Stomach (tissue), 9 donors: ENCODE results near the gene P4HB. TPM values are rescaled to one million over a fixed set of nuclear protein-coding genes. Genes with fewer than 3 reads are reported as not detected.

ENCODE experiments used
- DNase-seq, 2 donors: peaks; one replicate each; pipeline versions ENCODE4 v3.0.0 to v3.0.0-alpha.2; 2013 to 2019
- H3K27ac ChIP-seq, 5 donors: fragments of 200-600 bp in 4 of 5; sonication (generic) in 4 of 5; one replicate each; pipeline ENCODE4 v1.5.1; 2013 to 2019; ENCODE audit warnings: mild to moderate bottlenecking in 1 of 5, moderate library complexity in 1 of 5
- H3K27me3 ChIP-seq, 3 donors: fragments of 200-600 bp; sonication (generic); one replicate each; pipeline ENCODE4 v1.5.1; 2017 to 2019; ENCODE audit warnings: mixed run types in 1 of 3
- H3K36me3 ChIP-seq, 4 donors: fragments of 200-600 bp; sonication (generic); 1 replicate in 3 of 4; 2 replicates in 1 of 4; pipeline ENCODE4 v1.5.1; 2016 to 2019
- H3K4me1 ChIP-seq, 4 donors: fragments of 200-600 bp; sonication (generic); one replicate each; pipeline ENCODE4 v1.5.1; 2016 to 2019
- H3K4me3 ChIP-seq, 4 donors: fragments of 200-600 bp; sonication (generic) in 3 of 4; one replicate each; pipeline ENCODE4 v1.5.1; 2016 to 2019; ENCODE audit warnings: mild to moderate bottlenecking in 1 of 4
- H3K9me3 ChIP-seq, 4 donors: fragments of 200-600 bp; sonication (generic); one replicate each; pipeline ENCODE4 v1.5.1; 2016 to 2019
- EP300 ChIP-seq: sonication (generic); formaldehyde crosslinking; IDR thresholded peaks from one replicate; pipeline ENCODE4 v1.6.1; 2017; ENCODE audit warnings: antibody characterized with exemption
- POLR2A ChIP-seq, 4 donors: fragments of 450-650 bp; IDR thresholded peaks; one replicate each; pipeline ENCODE4 v1.6.1; 2016; ENCODE audit warnings: antibody characterized with exemption in 4 of 4, control low read depth in 2 of 4, mild to moderate bottlenecking in 1 of 4, moderate library complexity in 1 of 4
- POLR2AphosphoS5 ChIP-seq, 3 donors: sonication (generic); formaldehyde crosslinking; IDR thresholded peaks; one replicate each; pipeline ENCODE4 v1.6.1; 2016; ENCODE audit warnings: antibody characterized with exemption in 3 of 3
- WGBS, 5 donors: extraction: QIAGEN DNeasy Blood & Tissue Kit in 3 of 5; methylation state at CpG; one replicate each; pipeline versions ENCODE4 v1.1.5 to v1.1.7; 2013 to 2018; 5-methylcytosine and 5-hydroxymethylcytosine counted together
- intact Hi-C: fragments of 100-400 bp; cut with DNase I; formaldehyde crosslinking; loops from one replicate; pipeline ENCODE4 v1.15.1; 2023; ENCODE audit warnings: low total_unique reads
- polyA plus RNA-seq, 3 donors: library from polyadenylated mRNA; stranded (reverse); fragments of 200-250 nt; gene quantifications; one replicate each; pipeline ENCODE4 v1.2.3, GENCODE V29; 2013
- total RNA-seq, 5 donors: library from RNA; depleted of rRNA; stranded (reverse); fragments of >200 nt; gene quantifications; one replicate each; pipeline versions ENCODE4 v1.1.0 to v1.2.3, GENCODE V29; 2014 to 2016
- TF ChIP-seq, protein P1 (sequence below), 7 experiments: fragments of 450-650 bp in 4 of 7; fragments of 200-600 bp in 3 of 7; sonication (generic) in 3 of 7; IDR thresholded peaks; one replicate each; pipeline ENCODE4 v1.5.1; 2016 to 2019; ENCODE audit warnings: antibody characterized with exemption in 7 of 7, control low read depth in 2 of 7, mild to moderate bottlenecking in 1 of 7
- donor health status: healthy with polysubstance abuse.
- donor health status: Bipolar disorder and iron deficiency.
- donor health status: healthy.

P4HB gene
- total and polyA plus RNA-seq, 8 donors: 401 to 1,308 (median 619) TPM

DNA sequence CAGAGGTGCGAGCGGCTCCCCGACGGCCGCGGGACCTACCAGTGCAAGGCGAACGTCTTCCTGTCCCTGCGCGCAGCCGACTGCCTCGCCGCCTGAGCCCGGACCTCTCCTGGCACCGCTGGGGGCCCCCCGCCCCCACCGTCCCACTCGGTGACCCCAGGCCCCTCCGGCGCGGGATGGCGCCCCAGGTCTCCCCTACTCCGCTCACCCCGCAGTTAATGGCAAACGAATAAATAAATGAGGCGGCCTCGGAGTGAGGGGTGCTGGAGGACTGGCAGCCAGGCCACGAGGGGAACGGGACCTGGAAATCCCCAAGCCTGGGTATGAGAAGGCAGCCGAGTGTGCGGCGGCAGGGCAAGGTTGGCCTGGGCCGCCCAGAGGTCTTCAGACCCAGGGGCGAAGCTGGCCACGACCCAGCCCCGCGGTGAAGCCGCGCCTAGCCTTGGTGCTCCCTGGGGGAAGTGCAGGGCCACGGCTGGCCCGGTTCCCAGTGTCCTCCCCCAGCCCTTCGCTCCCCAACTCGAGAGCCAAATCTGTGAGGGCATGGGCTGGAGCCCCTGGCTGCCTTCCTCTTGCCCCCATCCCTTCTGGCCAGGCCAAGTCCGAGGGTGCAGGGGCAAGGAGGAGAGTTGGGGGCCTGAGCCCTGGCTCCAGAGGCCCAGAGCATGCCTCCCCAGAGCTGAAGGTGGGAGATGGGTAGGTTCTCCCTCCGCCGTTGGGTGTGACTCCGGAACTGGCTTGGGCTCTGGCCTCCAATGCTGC, 42.5 kb upstream of the P4HB start:
- Histone ChIP-seq H3K36me3 (peaks cover 34 to 76% (median 71%) of the 10 kb centered on the region in 4 donors), H3K27ac (peak overlapping the region in 1 of 5 donors; percentile 1), H3K27me3 (peaks cover 0 to 25% (median 17%) of the 10 kb centered on the region in 3 donors), H3K4me1 (peaks cover 13 to 26% (median 19%) of the 10 kb centered on the region in 4 donors), H3K9me3 (no peaks in the 10 kb centered on the region), H3K4me3 (peak overlapping the region; percentile 39 to 49 (median 43))
- 23 to 55% (median 28%) methylated on average over 8 to 47 of the region's 47 CpGs for WGBS, 5 donors
- TF ChIP-seq POLR2A (IDR thresholded peaks at IDR 0.05) (no peak), POLR2AphosphoS5 (IDR thresholded peaks at IDR 0.05) (no peak), EP300 (no peak)
- TF ChIP-seq, protein P1, sequence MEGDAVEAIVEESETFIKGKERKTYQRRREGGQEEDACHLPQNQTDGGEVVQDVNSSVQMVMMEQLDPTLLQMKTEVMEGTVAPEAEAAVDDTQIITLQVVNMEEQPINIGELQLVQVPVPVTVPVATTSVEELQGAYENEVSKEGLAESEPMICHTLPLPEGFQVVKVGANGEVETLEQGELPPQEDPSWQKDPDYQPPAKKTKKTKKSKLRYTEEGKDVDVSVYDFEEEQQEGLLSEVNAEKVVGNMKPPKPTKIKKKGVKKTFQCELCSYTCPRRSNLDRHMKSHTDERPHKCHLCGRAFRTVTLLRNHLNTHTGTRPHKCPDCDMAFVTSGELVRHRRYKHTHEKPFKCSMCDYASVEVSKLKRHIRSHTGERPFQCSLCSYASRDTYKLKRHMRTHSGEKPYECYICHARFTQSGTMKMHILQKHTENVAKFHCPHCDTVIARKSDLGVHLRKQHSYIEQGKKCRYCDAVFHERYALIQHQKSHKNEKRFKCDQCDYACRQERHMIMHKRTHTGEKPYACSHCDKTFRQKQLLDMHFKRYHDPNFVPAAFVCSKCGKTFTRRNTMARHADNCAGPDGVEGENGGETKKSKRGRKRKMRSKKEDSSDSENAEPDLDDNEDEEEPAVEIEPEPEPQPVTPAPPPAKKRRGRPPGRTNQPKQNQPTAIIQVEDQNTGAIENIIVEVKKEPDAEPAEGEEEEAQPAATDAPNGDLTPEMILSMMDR (IDR thresholded peaks at IDR 0.05): no peak
- intact Hi-C loops: no loop called here
- DNase-seq: no peak

DNA sequence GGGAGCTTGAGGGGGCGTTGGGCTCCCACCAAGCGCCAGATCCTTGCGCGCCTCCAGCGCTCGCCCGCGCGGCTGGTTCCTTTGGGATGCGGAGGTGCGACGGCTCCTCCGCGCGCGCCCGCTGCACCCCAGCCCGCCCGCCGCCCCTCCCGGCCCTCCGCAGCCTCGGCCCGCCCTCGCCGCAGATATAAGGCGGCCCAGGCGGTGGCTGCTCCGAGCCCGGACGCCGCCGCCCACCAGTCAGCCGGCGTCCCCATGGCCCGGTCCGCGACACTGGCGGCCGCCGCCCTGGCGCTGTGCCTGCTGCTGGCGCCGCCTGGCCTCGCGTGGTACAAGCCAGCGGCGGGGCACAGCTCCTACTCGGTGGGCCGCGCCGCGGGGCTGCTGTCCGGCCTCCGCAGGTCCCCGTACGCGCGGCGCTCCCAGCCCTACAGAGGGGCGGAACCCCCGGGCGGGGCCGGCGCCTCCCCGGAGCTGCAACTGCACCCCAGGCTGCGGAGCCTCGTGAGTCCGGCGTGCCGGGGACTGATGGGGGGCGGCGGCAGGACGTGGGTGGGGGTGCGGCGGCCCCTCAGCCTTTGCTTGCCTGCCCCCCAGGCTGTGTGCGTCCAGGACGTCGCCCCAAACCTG, 41.8 kb upstream of the P4HB start, which contains the start of gene NPB:
TSS of gene NPB (plus strand) at position 216 of the 630 bp plus-strand sequence. CDS start at position 256, 40 bp downstream.
- intact Hi-C loops: no loop called here

DNA sequence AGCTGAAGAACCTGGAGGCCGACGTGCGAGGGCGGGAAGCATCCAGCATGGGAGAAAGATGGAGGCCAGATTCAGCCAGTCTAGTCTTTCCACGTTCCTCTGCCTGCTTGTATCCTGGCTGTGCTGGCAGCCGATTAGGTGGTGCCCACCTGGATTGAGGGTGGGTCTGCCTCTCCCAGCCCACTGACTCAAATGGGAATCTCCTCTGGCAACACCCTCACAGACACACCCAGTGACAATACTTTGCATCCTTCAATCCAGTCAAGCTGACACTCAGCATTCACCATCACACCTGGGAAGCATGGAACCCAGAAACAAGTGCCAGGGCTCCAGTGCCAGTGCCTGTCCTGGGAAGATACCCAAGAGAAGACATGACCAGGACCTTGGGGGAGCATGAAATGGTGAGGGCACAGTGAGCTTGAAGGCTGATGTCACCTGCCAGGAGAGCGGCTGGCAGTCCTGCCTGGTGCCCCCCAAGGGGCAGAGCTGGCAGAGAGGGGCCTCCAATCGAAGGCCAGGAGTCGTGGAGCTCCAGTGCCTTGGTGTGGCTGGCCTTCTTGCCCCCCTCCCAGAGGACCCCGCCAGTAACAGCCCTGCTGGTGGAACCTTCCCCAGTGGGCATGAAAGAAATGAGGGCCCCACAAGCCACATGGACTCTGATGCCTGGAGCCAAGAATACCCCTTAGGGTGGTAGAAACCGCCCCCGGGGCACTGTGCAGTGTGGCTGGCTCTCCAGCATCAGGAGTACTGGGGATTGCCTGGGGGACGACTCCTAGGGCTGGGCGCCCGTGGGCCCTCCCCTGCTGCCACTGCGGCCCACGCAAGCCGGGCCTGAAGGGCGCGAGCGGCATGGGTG, 41.1 kb upstream of the P4HB start:
- Histone ChIP-seq H3K27me3 (peaks cover 0 to 25% (median 17%) of the 10 kb centered on the region in 3 donors), H3K36me3 (peaks cover 30 to 76% (median 71%) of the 10 kb centered on the region in 4 donors), H3K9me3 (no peaks in the 10 kb centered on the region), H3K4me1 (peaks cover 13 to 20% (median 19%) of the 10 kb centered on the region in 4 donors), H3K4me3 (peak overlapping the region; percentile 39 to 49 (median 43)), H3K27ac (no peak overlapping the region)
- no peak for TF ChIP-seq POLR2AphosphoS5 (IDR thresholded peaks at IDR 0.05)
- no peak for TF ChIP-seq POLR2A (IDR thresholded peaks at IDR 0.05)
- TF ChIP-seq, protein P1 (IDR thresholded peaks at IDR 0.05): no peak
- TF ChIP-seq EP300: no peak
- no peak for DNase-seq
- 50 to 93% (median 64%) methylated on average over 10 to 21 of the region's 21 CpGs for WGBS, 5 donors
- intact Hi-C loops: no loop called here

More for the DNA sequence above, 41.8 kb upstream of the P4HB start, which contains the start of gene NPB:
- 0 to 1% (median 0%) methylated on average over 3 to 79 of the region's 79 CpGs for WGBS, 5 donors
- no peak for TF ChIP-seq POLR2A (IDR thresholded peaks at IDR 0.05)
- Histone ChIP-seq H3K36me3 (peaks cover 32 to 76% (median 71%) of the 10 kb centered on the region in 4 donors), H3K4me1 (peaks cover 13 to 20% (median 19%) of the 10 kb centered on the region in 4 donors), H3K27me3 (peaks cover 0 to 25% (median 17%) of the 10 kb centered on the region in 3 donors), H3K4me3 (peak within 1 kb of the TSS; percentile 39 to 49 (median 43)), H3K27ac (peak within 1 kb of the TSS in 1 of 5 donors; percentile 1), H3K9me3 (no peaks in the 10 kb centered on the region)
- DNase-seq: peak; percentile 49 to 77

DNA sequence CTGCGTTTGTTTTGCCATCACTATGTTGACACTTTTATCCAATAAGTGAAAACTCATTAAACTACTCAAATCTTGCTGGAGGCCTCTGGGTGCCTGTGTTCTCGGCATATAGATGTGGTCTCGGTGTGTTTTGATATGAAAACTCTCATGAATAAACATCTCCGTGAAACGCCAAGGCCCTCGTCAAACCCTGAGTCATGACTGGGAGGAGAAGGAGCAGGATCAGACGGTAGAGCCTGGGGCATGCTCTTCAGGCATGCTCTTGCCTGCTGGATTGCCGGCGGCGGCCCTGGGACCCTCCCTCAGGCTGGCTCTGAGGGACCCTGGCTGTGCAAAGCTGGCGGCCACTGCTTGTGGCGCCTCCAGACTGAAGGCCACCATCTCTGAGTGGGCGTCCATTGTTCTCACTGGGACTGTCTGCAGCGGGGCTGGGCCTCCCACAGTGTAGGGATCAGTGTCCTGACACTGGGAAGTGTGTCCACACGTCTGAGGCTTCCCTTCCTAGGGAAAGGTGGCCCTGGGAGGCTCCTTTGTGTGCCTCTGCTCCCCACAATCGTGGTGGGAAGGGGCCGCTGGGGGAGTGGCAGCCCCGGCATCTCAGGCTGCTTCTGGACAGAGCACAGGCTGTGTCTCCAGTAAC, 40.0 kb upstream of the P4HB start:
- intact Hi-C loops: no loop called here
- WGBS, 5 donors: 63 to 80% (median 73%) methylated on average over 5 to 18 of the region's 18 CpGs
- Histone ChIP-seq H3K27me3 (peaks cover 0 to 25% (median 17%) of the 10 kb centered on the region in 3 donors), H3K9me3 (no peaks in the 10 kb centered on the region), H3K4me3 (no peak overlapping the region), H3K27ac (no peak overlapping the region), H3K36me3 (peaks cover 32 to 76% (median 71%) of the 10 kb centered on the region in 4 donors), H3K4me1 (peaks cover 13 to 20% (median 19%) of the 10 kb centered on the region in 4 donors)
- no peak for TF ChIP-seq POLR2A (IDR thresholded peaks at IDR 0.05)
- TF ChIP-seq, protein P1 (IDR thresholded peaks at IDR 0.05): no peak
- DNase-seq: no peak
